ENCODE data around the gene DDX60.
"Not testable (repeated sequence)": the region's sequence is repeated elsewhere in the genome, so short reads cannot be mapped to it uniquely, and the experiment has no call there.

Gene DDX60

GRCh38 chr4:168293386-168293975 lies 25.1 kb downstream of the DDX60 start:
- TF ChIP-seq CTCF (IDR thresholded peaks at IDR 0.05; ENCODE audit: extremely low read depth, missing control alignments) = no peak
- no peak for DNase-seq (ENCODE audit: low spot score)

DNA sequence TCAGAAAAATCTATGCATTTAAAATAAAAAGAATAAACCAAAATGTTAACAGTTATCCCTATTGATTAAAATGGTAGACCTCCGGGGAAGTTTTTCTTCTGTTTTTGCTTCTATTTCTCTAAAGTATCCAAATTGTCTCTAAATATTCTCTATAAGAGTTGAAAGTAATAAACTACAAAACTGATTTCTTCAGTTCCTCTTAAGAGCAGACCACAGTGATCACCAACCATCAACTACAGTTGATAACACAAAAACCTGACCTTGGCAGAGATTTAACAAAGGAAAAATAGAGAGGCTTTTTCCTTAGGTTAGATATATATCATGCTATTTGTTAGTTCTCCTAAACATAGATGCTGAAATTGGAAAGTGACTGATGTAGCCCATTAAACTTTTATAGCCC lies 27.3 kb downstream of the DDX60 start:
- TF ChIP-seq CTCF (IDR thresholded peaks at IDR 0.05; ENCODE audit: extremely low read depth, missing control alignments) = no peak
- no peak for DNase-seq (ENCODE audit: low spot score)

- DNase-seq (ENCODE audit: low spot score) = not testable (repeated sequence)
Measured at GRCh38 chr4:168285850-168286249, 32.7 kb downstream of the DDX60 start.

GRCh38 chr4:168279556-168279955 lies 39.0 kb downstream of the DDX60 start:
- no peak for TF ChIP-seq CTCF (IDR thresholded peaks at IDR 0.05; ENCODE audit: extremely low read depth, missing control alignments)
- no peak for DNase-seq (ENCODE audit: low spot score)

GRCh38 chr4:168275836-168276235 lies 42.7 kb downstream of the DDX60 start:
- TF ChIP-seq CTCF (IDR thresholded peaks at IDR 0.05; ENCODE audit: extremely low read depth, missing control alignments) = no peak

GRCh38 chr4:168274871-168275270 lies 43.7 kb downstream of the DDX60 start:
- TF ChIP-seq CTCF (IDR thresholded peaks at IDR 0.05; ENCODE audit: extremely low read depth, missing control alignments) = no peak
- no peak for DNase-seq (ENCODE audit: low spot score)

More at GRCh38 chr4:168275836-168276235, 42.7 kb downstream of the DDX60 start:
- no peak for DNase-seq (ENCODE audit: low spot score)

GRCh38 chr4:168273838-168274237 lies 44.7 kb downstream of the DDX60 start:
- no peak for TF ChIP-seq CTCF (IDR thresholded peaks at IDR 0.05; ENCODE audit: extremely low read depth, missing control alignments)
- no peak for DNase-seq (ENCODE audit: low spot score)

DNA sequence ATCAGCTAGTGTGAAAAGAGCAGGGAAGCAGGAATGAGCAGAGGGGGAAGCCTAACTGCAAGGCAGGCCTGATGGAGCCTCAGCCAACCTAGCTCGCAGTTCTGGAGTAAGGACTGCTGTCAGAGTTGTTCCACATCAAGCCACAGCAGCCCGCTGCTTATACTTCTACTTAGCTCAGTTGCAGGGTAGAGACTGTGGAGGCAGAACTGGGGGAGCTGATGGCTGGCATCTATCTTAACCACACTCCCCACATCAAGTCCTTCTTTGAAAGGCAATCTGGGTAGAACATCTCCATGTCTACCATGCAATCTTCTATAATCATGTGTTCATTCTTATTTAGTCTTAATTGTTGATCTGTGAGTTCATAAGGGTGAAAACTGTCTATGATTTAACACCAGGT lies 46.1 kb downstream of the DDX60 start:
- TF ChIP-seq CTCF (IDR thresholded peaks at IDR 0.05; ENCODE audit: extremely low read depth, missing control alignments) = no peak
- no peak for DNase-seq (ENCODE audit: low spot score)
